HG02970 (cell line): ENCODE data around the gene BTBD9.

Experiments used
- ATAC-seq: cut with Tn5 transposase; IDR thresholded peaks from one replicate; pipeline ENCODE4 v1.9.1; 2021; ENCODE audit warnings: mild to moderate bottlenecking, moderate library complexity, moderate number of reproducible peaks; ENCODE audit not compliant: unreplicated experiment, low FRiP score

The BTBD9 gene

DNA sequence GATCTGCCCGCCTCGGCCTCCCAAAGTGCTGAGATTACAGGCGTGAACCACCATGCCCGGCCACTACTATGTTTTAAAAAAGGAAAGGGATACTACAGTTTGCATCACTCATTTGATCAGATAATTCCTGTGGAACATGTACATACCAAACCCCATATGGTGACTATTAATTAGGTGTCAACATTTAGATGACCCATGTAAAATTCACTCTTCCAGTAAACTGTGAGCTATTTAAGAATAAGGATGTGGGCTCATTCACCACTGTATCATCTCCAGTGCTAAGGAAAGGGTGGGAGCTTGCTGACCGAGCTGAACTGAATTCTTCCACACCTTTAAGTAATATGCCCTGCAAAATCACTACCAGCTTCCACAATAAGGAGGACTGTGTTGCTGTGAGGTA, 127.5 kb downstream of the BTBD9 start:
- ATAC-seq = no peak

- ATAC-seq = no peak
Measured at GRCh38 chr6:38510205-38510604, 129.5 kb downstream of the BTBD9 start.

GRCh38 chr6:38509713-38510112, 130.0 kb downstream of the BTBD9 start:
- ATAC-seq = no peak

DNA sequence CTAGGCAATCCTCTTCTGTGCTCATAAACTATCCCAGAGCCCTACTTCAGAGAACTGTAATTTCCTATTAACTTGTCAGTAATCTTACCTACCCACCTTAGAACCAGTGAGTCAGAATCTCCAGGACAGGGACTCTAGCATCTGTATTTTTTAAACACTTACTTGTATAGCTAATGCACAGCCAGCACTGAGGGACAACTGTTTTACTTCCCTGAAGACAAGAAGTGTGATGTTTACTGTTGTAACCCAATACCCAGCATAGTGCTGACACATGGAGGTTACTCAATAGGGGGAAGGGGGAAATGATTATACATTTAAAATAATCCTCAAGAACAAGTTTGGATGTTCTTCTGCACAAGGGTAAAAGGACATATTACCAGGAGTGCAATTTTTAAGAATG, 130.8 kb downstream of the BTBD9 start:
- no peak for ATAC-seq

DNA sequence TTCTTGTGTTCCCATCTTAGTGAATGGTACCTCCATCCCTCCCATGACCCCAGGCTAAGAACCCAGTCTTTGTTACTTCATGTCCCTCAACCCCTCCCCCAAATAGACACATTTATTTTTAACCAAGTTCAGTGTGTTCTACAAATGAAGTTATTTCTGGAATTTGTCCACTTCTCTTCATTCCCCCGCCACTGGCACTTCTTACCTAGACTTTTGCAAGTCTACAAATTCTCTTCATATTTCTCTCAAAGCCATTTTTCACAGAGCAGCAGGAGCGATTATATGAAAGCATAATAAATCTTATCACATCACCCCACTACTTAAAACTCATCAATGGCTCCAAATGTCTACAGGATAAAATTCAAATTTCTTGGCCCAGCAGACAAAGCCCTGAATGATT, 131.4 kb downstream of the BTBD9 start:
- no peak for ATAC-seq

- ATAC-seq = no peak
Measured at GRCh38 chr6:38507173-38507572, 132.6 kb downstream of the BTBD9 start.

DNA sequence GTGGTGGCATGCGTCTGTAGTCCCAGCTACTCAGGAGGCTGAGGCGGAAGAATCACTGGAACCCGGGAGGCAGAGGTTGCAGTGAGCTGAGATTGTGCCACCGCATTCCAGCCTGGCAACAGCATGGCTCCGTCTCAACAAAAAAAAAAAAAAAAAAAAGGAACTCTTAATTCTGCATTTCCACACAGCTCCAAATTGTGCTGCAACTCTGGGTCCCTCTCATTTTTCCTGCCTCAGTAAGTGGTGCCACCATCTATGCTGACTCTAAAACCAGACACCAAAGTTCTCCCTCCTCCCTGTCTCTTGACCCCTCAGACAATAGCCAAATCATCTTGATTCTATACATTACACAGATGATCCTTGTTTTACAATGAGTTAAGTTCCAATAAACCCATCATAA, 133.9 kb downstream of the BTBD9 start:
- no peak for ATAC-seq

GRCh38 chr6:38504996-38505395, 134.7 kb downstream of the BTBD9 start:
- ATAC-seq = no peak

GRCh38 chr6:38503960-38504682, 135.6 kb downstream of the BTBD9 start:
- ATAC-seq = no peak

GRCh38 chr6:38503032-38503773, 136.5 kb downstream of the BTBD9 start:
- ATAC-seq = no peak

DNA sequence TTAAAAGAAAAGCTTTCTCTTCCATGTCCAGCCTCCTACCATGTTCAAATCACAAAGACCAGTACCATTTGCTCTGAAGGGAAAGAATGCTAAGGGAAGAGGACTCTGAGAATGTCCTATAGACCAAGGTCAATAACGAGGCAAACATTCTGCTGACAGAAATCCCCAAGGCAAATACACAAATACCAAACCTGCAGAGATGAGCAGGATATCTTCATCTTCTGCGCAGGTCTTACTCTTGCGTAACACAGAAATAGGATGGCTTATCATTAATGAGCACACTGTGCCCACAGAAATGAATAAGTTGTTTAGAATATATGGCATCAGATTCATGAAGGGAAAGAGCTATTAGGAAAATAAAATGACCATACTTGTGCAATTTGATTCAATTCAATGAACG, 137.3 kb downstream of the BTBD9 start:
- ATAC-seq = no peak

DNA sequence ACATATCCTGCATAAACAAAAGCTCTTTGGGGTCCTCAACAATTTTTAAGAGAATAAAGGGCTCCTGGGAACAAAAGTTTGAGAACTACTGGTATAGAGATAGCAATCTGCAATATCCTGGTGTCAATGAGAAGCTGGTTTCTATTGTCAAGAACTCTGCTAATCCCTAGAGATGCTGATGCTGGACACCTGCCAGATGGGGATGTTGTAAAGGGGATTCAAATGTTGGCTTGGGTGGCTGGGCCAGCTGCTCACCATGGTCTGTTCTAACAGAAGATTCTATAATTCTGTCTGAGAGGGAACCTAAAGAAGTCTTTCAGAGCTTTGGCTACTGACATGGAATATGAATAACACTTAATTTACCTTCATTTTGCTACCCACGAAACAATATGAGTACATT, 137.8 kb downstream of the BTBD9 start:
- ATAC-seq = no peak

DNA sequence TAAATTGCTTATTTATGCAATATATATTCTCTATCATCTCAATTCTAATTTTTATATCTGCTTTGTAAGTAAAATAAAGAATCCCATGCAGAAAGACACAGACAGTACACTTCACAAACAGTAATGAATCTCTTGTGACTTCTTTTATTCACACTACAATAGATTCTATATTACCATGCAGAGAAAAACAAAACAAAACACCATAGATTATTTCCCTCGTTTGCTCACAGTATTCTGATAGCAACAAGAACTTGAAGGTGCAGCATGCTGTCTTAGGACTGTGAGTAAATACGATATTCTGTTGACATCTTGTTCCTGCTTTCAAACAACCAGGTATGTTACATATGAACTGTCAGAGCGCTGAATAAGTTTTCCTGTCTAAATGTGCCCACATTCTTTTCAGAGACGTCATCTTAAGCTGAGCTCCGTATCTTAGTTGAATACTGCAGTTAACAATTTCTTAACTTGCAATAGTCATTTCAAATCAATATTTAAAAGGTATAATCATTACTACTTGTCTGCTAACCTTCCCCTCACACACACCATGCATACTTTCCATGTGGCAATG, 140.1 kb downstream of the BTBD9 start:
- ATAC-seq = no peak

DNA sequence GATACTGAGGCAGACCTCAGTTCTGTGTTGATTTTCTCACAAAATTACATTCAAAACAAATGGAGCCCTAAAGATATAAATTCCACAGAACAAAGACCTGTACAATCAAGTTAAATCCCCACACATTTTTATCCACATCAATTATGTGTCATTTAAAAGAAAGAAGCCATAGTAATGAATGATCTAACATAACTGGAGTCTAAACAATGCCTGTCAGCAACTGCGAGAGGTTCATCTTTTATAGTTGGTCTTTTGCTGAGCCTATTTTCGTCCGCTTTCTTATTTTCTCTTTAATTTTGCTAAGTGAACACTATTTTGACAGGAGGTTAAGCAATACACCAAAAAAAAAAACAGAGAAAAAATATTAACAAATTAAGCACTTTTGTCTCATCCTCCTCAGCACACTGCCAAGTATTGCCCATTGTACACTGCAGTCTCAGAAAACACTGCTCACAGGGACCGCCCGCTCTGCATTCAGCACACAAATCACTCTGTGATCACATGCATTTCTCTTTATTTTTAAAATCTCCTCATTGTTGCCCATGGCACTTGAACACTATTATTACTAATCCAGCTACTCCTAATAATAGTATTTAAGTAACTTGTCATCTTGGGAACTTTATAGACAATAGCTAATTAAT, 140.8 kb downstream of the BTBD9 start:
- no peak for ATAC-seq

DNA sequence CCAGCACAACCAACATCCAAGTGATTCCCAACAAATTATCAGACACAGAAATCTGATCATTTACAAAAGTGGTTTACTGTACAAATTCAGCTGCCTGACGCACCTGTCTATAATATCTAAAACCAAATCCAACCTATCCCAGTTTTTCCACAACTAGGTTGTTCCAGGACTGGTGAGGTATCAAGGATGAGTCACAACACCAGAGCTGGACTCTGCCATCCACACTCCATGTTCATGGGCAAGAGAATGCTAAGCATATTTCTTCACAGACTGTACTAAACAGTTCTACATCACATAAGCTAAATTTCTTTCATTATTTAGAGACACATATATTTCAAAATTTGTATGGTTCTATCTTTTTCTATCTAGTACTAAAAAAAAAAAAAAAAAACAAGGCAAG, 141.6 kb downstream of the BTBD9 start:
- ATAC-seq = no peak

GRCh38 chr6:38497546-38497945, 142.2 kb downstream of the BTBD9 start:
- ATAC-seq = no peak

DNA sequence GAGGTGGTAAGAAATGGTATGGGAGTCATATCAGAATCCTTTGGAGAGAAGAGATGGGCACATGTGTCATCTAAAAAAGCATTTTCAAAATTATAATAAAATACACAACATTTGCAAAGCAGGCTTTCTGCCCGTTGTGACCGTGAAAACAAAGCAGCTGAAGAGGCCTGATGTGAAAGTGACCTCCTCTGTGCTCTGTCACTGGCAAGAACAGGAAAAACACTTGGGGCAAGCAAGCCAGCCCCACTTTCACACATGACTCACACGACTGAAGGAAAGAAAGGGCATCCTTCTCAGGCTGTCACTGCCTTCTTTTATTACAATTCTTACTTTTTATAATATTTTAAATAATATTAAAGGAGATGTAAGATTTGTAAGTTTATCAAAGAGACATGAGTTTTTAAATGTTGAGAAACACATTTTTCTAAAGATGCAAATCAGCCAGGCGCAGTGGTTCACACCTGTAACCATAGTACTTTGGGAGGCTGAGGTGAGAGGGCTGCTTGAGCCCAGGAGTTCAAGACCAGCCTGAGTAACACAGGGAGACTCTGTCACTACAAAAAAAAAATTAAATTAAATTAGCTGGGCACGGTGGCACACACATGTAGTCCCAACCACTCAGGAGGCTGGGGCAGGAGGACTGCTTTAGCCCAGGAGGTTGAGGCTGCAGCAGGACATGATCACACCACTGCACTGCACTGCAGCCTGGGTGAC, 143.7 kb downstream of the BTBD9 start:
- no peak for ATAC-seq

DNA sequence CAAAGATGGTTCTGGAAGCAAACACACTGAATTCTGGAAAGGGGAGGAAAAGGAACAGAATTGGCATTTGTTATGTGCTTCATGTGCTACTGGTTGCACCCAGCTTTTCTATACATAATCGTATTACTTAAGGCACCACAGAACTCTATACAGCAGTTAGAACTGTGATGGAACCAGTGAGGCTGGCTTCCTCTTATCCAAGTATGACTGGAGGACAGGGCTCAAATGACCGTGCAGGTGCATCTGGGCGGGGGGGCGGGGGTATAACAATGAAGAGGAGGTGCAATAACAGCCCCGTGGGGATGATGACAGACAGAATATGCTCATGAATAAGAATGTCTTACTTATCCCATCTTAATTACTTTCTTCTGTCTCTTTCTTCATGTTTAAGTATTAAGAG, 144.2 kb downstream of the BTBD9 start:
- ATAC-seq = no peak

DNA sequence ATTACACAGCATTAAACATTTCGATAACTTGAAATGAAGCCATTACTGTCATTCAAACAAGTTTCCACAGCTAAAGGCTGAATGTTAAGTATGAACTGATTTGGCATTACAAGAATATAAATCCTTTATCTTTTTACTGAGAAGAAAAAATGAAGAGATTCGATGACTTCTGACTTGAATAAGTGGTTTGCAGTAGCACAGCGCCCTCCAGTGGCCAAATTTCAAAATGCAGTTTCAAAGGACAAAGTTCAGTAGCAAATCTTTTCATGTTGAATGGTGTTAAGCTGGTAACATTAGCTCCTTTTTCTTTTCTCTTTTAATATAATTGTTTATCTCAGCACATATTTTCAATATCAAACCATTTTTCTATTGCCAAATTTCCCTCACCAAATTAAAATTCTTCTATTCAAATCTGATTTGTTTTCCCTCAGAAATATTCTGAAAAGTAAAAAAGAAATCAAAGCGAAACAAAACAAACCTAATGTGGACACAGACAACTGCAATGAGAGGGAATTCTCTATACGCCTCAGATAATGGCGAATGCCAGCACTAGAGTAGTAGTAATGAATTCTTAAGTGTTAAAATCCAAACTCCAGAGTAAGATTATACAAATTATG, 145.7 kb downstream of the BTBD9 start:
- ATAC-seq = no peak

GRCh38 chr6:38492031-38492430, 147.7 kb downstream of the BTBD9 start:
- no peak for ATAC-seq
